Measurements from ENCODE around the gene TMEM128. TPM values are rescaled to one million over a fixed set of nuclear protein-coding genes. Genes with fewer than 3 reads are reported as not detected.

TMEM128 gene
- total RNA-seq, 1 experiment from 2014 or later, result 21.5 TPM

GRCh38 chr4:4289055-4289454, 41.0 kb upstream of the TMEM128 start:
- no peak overlapping the region for H2BK120ac ChIP-seq (ENCODE audit: low read depth, low read length, poor library complexity, severe bottlenecking)
- H3K4me1 ChIP-seq (ENCODE audit: insufficient read depth, low read length), result no peaks in the 10 kb centered on the region
- H3K4ac ChIP-seq (ENCODE audit: low read depth, low read length), result no peak overlapping the region
- H3K27ac Mint-ChIP-seq, result peak overlapping the region in 2 of 3 experiments; percentile 48 to 92; a peak in 2 of 7 replicates
- no peaks in the 10 kb centered on the region for H3K9me3 ChIP-seq (ENCODE audit: control insufficient read depth, low read depth, low read length)
- H3K4me1 Mint-ChIP-seq, result peaks cover 24 to 31% of the 10 kb centered on the region in 2 experiments
- H4K8ac ChIP-seq (replicated peaks; ENCODE audit: insufficient read length, low read depth, low read length), result no peak overlapping the region
- no peak overlapping the region for H3K18ac ChIP-seq (ENCODE audit: insufficient read length, low read depth, low read length)
- no peak overlapping the region for H3K56ac ChIP-seq (ENCODE audit: insufficient read length, low read depth, low read length)
- no peak overlapping the region for H3K14ac ChIP-seq (ENCODE audit: insufficient read depth, low read length)
- peaks cover 8% of the 10 kb centered on the region for H3K23me2 ChIP-seq (ENCODE audit: insufficient read length, low read depth, low read length, poor library complexity, severe bottlenecking)
- H3K27me3 Mint-ChIP-seq (ENCODE audit: low read depth), result no peaks in the 10 kb centered on the region
- no peaks in the 10 kb centered on the region for H3K9me3 Mint-ChIP-seq
- H3K9ac ChIP-seq (ENCODE audit: extremely low read depth, insufficient read length, low read length), result peak overlapping the region; percentile 77
- no peak overlapping the region for H3K23ac ChIP-seq (ENCODE audit: insufficient read length, low read depth, low read length)
- no peak overlapping the region for H2BK15ac ChIP-seq (ENCODE audit: low read depth, low read length)
- no peak overlapping the region for H2BK12ac ChIP-seq (ENCODE audit: insufficient read length, low read depth, low read length)
- no peaks in the 10 kb centered on the region for H3K27me3 ChIP-seq (ENCODE audit: insufficient read depth, low read length)
- H3K79me1 ChIP-seq (ENCODE audit: insufficient read depth, low read depth, low read length, poor library complexity, severe bottlenecking), result peaks cover 10% of the 10 kb centered on the region
- H3K27ac ChIP-seq (ENCODE audit: insufficient read length, low read depth, low read length), result no peak overlapping the region
- no peak overlapping the region for H2BK5ac ChIP-seq (ENCODE audit: insufficient read length, low read length)
- no peak overlapping the region for H4K91ac ChIP-seq (ENCODE audit: insufficient read length, low read depth, low read length)
- peaks cover 5 to 30% (median 25%) of the 10 kb centered on the region in 3 experiments; a peak in 5 of 7 replicates for H3K36me3 Mint-ChIP-seq (ENCODE audit: insufficient read depth in 1 of 3, low read depth in 3 of 3)
- H2AFZ ChIP-seq (ENCODE audit: low read length), result no peak overlapping the region
- no peak for TF ChIP-seq CTCF (conservative IDR thresholded peaks at IDR 0.05)
- WGBS (ENCODE audit: extremely low coverage, insufficient read length, low lambda C conversion rate), result no CpG with 5 or more reads among the region's 3 CpGs
- no peaks in the 10 kb centered on the region for H4K20me1 ChIP-seq (ENCODE audit: control insufficient read depth, insufficient read depth, insufficient read length)
- no peak for DNase-seq
- no peak overlapping the region for H2BK20ac ChIP-seq (ENCODE audit: low read depth, low read length, poor library complexity, severe bottlenecking)
- no peak overlapping the region for H3T11ph ChIP-seq (ENCODE audit: low read length)
- peak overlapping the region; percentile 89 for H3K4me2 ChIP-seq (ENCODE audit: insufficient read depth, insufficient read length, low read length)
- peaks cover 18% of the 10 kb centered on the region; the same call in 1 of the 2 replicates for H3K79me2 ChIP-seq (ENCODE audit: insufficient read depth, low read length)
- no peak overlapping the region for H2AK5ac ChIP-seq (ENCODE audit: insufficient read length, low read length)
- H3K4me3 Mint-ChIP-seq, result peak overlapping the region; percentile 97 to 98
- no peak overlapping the region for H4K5ac ChIP-seq (ENCODE audit: insufficient read length, low read depth, low read length)
